ENCODE results near the gene IL21.
A peak's percentile ranks its signal among the peaks of the same experiment; 100 is the strongest.
"Not testable (repeated sequence)": the region's sequence is repeated elsewhere in the genome, so short reads cannot be mapped to it uniquely, and the experiment has no call there.

The IL21 gene

DNA sequence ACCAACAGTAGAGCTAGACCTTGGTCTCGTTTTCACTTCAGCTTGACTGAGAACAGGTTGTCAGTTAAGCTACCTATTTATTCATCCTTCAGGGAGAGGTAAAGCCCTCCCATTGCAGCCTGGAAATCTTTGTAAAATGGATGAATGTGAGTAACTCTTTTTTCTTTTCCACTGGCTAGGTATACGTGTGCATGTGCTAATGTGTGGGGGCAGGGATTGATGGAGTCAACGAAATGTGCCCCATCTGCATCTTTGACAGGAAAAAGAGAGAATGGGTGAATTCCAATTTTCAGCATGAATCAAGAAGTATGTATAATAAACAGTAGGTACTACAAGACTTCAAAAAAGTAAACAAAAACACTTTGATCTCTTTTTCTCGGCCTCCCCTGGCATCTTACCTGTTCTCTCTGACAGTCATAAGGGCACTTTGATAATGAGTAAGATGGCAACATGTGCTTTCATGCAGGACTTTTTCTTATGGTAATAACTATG lies at the start of gene IL21:
IL21 (minus strand) TSS at position 51 of the 492 bp plus-strand sequence. CDS start 55 bp downstream, outside the sequence.
- no peak for DNase-seq

GRCh38 chr4:122669911-122670738 lies 49.3 kb upstream of the IL21 start:
- DNase-seq, result no peak

DNA sequence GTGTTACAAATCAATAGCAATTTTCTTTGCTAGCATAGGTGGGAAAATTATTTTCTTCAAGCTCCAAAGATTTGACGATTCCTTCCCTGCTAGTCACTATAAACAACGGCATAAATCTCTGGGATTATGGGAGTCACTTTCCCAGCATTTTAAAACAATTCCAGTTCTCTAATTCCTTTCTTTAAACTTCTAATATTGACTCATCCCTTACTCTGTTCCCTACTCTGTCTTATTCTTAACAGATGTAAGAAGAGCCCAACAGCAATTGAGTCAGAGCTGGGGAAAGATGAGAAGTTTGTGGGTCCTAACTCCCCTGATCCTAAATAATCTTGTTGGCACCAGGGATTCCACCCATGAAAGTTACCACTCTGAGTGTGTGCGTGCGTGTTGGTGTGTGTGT lies 47.4 kb upstream of the IL21 start:
- DNase-seq, result no peak

- DNase-seq, result peak; percentile 13
Measured at GRCh38 chr4:122666527-122667245, 45.8 kb upstream of the IL21 start.

GRCh38 chr4:122665161-122665929 lies 44.5 kb upstream of the IL21 start:
- no peak for DNase-seq

DNA sequence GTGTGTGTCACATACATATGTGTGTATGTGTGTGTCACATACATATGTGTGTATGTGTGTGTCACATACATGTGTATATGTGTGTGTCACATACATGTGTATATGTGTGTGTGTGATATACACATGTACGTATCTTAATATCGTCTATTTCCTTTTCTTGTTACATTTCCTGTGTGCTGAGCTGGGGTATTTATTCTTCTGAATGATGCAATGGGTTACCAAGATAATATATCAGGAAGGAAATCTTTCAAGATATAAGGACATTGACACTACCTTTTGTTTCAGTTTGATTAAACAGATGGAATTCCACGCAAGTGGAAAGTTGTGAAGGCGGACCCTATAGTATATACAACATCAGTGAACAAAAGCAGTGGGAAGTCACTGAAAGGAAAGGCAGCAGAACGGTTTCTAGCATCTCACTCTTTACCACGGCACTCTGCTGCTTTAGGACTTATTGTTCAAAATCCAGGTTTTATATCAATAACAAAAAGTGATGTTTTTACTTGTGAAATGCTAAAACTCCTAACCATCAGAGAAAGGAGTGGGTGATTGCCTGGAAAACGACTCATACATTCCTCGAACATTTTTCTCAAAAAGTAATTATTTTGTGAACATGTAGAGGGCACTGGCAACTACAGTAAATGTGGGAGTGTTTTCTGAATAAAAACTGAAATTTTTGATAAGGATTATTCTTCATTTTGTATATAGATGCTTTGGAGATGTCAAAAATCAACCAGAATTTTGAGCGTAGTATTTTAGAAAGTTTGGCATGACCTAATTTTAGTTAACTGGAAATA lies 43.1 kb upstream of the IL21 start:
- DNase-seq, result no peak

GRCh38 chr4:122663291-122663690 lies 42.4 kb upstream of the IL21 start:
- no peak for DNase-seq

DNA sequence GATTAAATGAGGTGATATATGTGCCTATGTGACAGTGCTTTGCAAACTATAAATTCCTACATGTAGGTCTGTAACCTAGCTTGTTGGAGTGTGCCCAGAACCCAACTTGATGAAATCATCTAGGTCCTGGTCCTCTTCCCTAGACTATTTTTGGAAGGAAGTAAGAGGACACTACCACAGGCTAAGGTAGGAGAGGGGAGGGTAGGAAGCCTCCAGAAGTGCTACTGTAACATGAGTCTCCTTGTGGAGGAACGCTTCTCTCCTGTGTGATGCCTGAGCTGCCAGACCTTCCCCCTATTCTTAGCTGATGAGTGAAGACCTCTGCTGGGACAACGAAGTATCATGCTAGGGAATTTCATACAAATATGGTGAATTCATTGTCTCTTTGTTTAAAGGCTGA lies 41.8 kb upstream of the IL21 start:
- DNase-seq, result no peak

DNA sequence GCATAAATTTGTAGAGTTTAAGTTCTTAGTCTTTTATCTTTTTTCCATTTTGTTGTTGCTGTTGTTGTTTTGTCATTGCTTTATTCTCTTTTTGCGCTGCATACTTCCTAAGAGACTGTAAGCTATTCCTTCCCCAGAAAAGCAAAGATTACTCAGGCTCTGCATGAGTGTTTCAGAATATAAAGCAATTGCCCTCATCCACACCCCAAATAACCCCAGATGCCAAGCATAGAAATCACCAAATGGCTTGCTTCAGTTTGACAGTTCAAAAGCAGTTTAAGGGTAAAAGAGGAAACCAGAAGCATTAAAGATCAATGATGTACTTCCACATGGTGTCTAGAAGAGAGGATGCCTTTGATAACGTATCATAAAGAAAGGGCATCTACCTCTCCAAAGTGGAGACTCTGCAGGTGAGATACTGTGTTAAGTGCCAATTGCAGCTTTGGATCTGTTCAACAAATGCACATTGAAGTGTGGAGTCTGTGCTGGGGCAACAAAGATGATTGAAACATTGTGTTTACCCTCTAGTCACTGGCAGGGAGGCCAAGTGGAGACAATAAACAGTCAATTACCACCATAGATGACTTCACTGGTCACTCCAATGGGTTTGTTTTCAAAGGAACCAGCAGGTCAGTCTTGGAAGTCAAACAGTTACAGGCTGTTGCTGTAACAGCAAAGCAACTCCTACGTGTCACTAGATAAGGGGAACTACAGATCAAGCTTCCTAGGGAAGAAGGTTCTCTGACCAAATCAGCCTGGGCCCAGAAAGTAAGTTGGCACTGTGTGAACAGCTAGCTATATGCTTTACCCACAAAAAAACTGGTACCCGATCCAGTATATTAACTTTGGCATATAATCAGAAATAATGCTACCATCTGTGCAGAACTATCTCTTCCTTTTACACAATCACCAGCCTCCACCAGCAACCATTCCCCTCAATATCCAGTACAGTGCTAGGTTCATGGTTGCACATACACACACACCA lies 40.6 kb upstream of the IL21 start:
- DNase-seq, result no peak

DNA sequence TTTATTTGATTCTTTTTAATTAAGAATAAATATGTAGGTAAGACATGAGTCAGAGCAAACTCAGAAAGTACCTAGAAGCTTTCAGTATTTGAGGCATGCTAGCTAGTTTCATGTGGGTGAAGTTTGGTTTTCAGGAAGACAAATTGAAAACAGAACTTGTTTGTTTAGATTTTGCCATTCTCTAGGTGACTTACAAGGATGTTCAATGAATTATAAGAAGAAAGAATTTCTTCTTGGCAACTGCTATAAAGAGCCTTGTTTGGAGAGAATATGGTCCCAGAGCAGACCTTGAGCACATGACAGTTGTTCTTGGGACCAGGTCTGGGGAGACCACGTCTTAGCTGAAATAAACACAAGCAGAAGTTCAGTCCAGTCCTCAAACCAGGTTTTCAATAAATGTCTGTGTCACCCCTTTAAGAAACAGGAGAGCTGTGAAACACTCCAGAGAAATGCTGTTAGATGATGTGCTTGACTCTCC lies 38.0 kb upstream of the IL21 start:
- no peak for DNase-seq

DNA sequence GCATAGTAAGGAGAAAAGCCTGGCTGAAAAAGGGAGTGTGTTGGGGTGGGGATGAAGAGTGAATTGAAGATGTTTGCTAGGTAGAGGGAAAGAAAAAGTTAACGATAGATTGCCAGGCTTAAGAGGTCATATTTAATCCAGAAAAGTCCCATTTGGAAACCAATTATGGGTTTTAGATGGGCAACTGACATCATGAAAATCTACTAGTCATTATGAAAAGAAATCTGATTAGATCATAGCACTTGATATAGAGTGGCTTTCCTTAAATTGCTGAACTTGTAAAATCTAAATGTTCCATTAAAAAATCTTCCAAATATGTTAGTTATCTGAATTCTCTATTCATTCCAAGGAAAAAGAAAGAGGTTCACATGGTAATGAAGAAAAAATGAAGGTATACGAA lies 37.5 kb upstream of the IL21 start:
- DNase-seq, result no peak

GRCh38 chr4:122657553-122657952 lies 36.7 kb upstream of the IL21 start:
- DNase-seq, result no peak

GRCh38 chr4:122656583-122656982 lies 35.7 kb upstream of the IL21 start:
- not testable (repeated sequence) for DNase-seq

DNA sequence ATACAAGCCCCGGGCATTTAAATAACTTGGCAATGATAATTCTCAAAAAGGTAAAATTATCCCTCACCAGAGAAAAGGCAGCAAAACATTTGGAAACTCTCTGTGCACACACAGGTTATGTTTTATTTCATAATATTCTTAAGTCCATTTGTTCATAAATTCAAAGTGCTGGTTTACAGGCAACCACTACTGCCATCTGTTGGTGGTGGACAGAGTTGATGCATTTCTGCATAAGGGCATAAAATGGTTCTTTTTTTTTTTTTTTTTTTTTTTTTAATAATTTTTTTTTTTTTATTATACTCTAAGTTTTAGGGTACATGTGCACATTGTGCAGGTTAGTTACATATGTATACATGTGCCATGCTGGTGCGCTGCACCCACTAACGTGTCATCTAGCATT lies 31.5 kb upstream of the IL21 start:
- peak; percentile 66 for DNase-seq

GRCh38 chr4:122650148-122650547 lies 29.3 kb upstream of the IL21 start:
- no peak for DNase-seq

- no peak for DNase-seq
Measured at GRCh38 chr4:122647656-122648055, 26.8 kb upstream of the IL21 start.

GRCh38 chr4:122643257-122643656 lies 22.4 kb upstream of the IL21 start:
- DNase-seq, result no peak

DNA sequence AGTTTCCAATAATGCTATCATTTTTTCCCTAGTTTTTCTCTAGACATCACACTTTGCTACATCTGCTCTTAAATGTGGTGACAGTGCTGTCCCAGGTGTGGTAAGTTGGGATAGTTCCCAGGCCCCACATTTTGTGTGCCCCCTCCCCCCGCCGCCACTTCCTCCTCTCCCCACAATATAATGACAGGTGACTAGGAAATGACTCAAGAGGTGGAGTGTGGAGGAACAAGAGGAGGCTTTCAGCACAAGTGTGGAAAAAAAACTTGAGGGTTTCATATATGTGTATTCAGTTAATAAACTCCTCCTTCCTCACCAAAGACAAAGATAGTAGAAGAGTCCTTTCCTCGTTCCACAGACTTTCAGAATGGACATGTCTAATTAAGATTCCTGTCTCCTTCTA lies 18.3 kb upstream of the IL21 start:
- DNase-seq, result peak; percentile 36

- no peak for DNase-seq
Measured at GRCh38 chr4:122636697-122637096, 15.8 kb upstream of the IL21 start.

- DNase-seq, result peak; percentile 15
Measured at GRCh38 chr4:122635205-122635604, 14.3 kb upstream of the IL21 start.

DNA sequence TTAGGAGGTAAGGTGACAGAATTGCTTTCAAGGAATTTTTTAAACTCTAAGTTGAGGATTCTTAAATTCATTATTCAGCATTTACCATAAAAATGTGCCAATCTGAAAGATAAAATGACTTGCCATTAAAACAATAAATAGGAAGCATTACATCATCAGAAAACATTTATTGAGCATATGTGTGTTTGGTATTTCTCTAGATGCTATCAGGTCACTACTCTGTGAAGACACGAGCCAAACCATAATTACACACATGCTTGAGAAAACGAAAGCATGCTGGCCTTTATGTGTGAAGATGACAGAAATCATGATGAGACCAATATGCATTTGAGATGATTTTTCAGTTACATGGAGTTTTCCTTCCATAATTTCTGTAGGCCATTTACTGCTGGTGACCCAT lies 12.3 kb upstream of the IL21 start:
- no peak for DNase-seq

Measured in CD4-positive, alpha-beta T cell treated with Interleukin-6 for 4 hours (primary cell).